DLD1 (cell line): ENCODE data around the gene MED17.
"Not testable (repeated sequence)": the region's sequence is repeated elsewhere in the genome, so short reads cannot be mapped to it uniquely, and the experiment has no call there.

ENCODE experiments used
- in situ Hi-C: cut with HindIII; loops from 2 replicates; pipeline ENCODE4 v1.10.0; 2017; ENCODE audit warnings: low sequenced_read_pairs

Gene MED17

GRCh38 chr11:93784145-93784934 is at the start of gene MED17:
Gene MED17, plus strand, starts transcription at chr11:93784282. Its CDS starts 232 bp downstream, at chr11:93784514.
- in situ Hi-C loops, result no loop called here

GRCh38 chr11:93734427-93735222 is 49.5 kb upstream of the MED17 start:
- in situ Hi-C loops, result no loop called here

- in situ Hi-C loops, result no loop called here
These were observed 48.5 kb upstream of the MED17 start for GRCh38 chr11:93735627-93736026.

- in situ Hi-C loops, result no loop called here
These were observed 48.0 kb upstream of the MED17 start for GRCh38 chr11:93736129-93736528.

GRCh38 chr11:93737904-93738612 is 46.0 kb upstream of the MED17 start:
- in situ Hi-C loops, result no loop called here

GRCh38 chr11:93738647-93739081 is 45.4 kb upstream of the MED17 start:
- in situ Hi-C loops, result no loop called here

GRCh38 chr11:93740031-93740729 is 43.9 kb upstream of the MED17 start:
- in situ Hi-C loops, result no loop called here

- in situ Hi-C loops, result no loop called here
These were observed 43.4 kb upstream of the MED17 start for GRCh38 chr11:93740730-93741093.

GRCh38 chr11:93741094-93741881 is 42.8 kb upstream of the MED17 start, which contains the start of the genes C11orf54 and TAF1D:
Gene C11orf54, plus strand, starts transcription at chr11:93741672. Its CDS starts 5,722 bp downstream, at chr11:93747394.
Gene TAF1D, minus strand, starts transcription at chr11:93741495. Its CDS starts 2,191 bp downstream, at chr11:93739304.
- in situ Hi-C loops, result no loop called here

- in situ Hi-C loops, result no loop called here
These were observed 42.2 kb upstream of the MED17 start for GRCh38 chr11:93741882-93742226.

- in situ Hi-C loops, result no loop called here
These were observed 40.8 kb upstream of the MED17 start for GRCh38 chr11:93743291-93743690.

GRCh38 chr11:93744669-93745004 is 39.4 kb upstream of the MED17 start:
- in situ Hi-C loops, result no loop called here

- in situ Hi-C loops, result not testable (repeated sequence)
These were observed 38.9 kb upstream of the MED17 start for GRCh38 chr11:93745005-93745755.

GRCh38 chr11:93746101-93746500 is 38.0 kb upstream of the MED17 start:
- in situ Hi-C loops, result no loop called here

GRCh38 chr11:93747122-93747521 is 37.0 kb upstream of the MED17 start:
- in situ Hi-C loops, result no loop called here

GRCh38 chr11:93751001-93751400 is 33.1 kb upstream of the MED17 start:
- in situ Hi-C loops, result no loop called here

GRCh38 chr11:93753241-93753640 is 30.8 kb upstream of the MED17 start:
- in situ Hi-C loops, result no loop called here

- in situ Hi-C loops, result no loop called here
These were observed 27.3 kb upstream of the MED17 start for GRCh38 chr11:93756748-93757147.

GRCh38 chr11:93757301-93757700 is 26.8 kb upstream of the MED17 start:
- in situ Hi-C loops, result no loop called here
